Karpas-422 (cell line): Measurements from ENCODE around the gene MALRD1. TPM values are rescaled to one million over a fixed set of nuclear protein-coding genes. Genes with fewer than 3 reads are reported as not detected.

Experiments used
- DNase-seq: peaks from one replicate; pipeline ENCODE4 v3.0.0-alpha.2; 2015
- H2AFZ ChIP-seq: fragments of 200-600 bp; sonication (generic); 2 replicates; pipeline ENCODE4 v1.6.1; 2014; ENCODE audit warnings: antibody characterized with exemption, low read length, mixed read lengths
- H3K27ac ChIP-seq: fragments of 200-600 bp; sonication (generic); 2 replicates; pipeline ENCODE4 v1.5.1; 2014; ENCODE audit warnings: mild to moderate bottlenecking, low read length, moderate library complexity
- H3K27me3 ChIP-seq: fragments of 200-600 bp; sonication (generic); 2 replicates; pipeline ENCODE4 v1.6.1; 2014; ENCODE audit warnings: low read length, mixed read lengths
- H3K36me3 ChIP-seq: fragments of 200-600 bp; sonication (generic); 2 replicates; pipeline ENCODE4 v1.6.1; 2014; ENCODE audit warnings: low read length, mixed read lengths; ENCODE audit not compliant: insufficient read depth
- H3K4me1 ChIP-seq: fragments of 200-600 bp; sonication (generic); 2 replicates; pipeline ENCODE4 v1.6.1; 2014; ENCODE audit warnings: mild to moderate bottlenecking, low read length, mixed read lengths
- H3K4me2 ChIP-seq: fragments of 200-600 bp; sonication (generic); 2 replicates; pipeline ENCODE4 v1.6.1; 2014; ENCODE audit warnings: low read length, low read depth, mild to moderate bottlenecking; ENCODE audit not compliant: poor library complexity, severe bottlenecking
- H3K4me3 ChIP-seq: fragments of 200-600 bp; sonication (generic); 2 replicates; pipeline ENCODE4 v1.5.1; 2014; ENCODE audit warnings: mild to moderate bottlenecking, antibody characterized with exemption, low read length, mixed read lengths
- H3K79me2 ChIP-seq: fragments of 200-600 bp; sonication (generic); 2 replicates; pipeline ENCODE4 v1.6.1; 2014; ENCODE audit warnings: mild to moderate bottlenecking, low read length, mixed read lengths
- H3K9ac ChIP-seq: fragments of 200-600 bp; sonication (generic); 2 replicates; pipeline ENCODE4 v1.6.0; 2014; ENCODE audit warnings: low read length
- H3K9me2 ChIP-seq: fragments of 200-600 bp; sonication (generic), shearing (Covaris generic); replicated peaks from 2 replicates; pipeline ENCODE4 v1.6.0; 2014; ENCODE audit warnings: mild to moderate bottlenecking, low read length, moderate library complexity; ENCODE audit not compliant: insufficient read depth
- H3K9me3 ChIP-seq: fragments of 300-700, 200-600 bp; sonication (generic); 2 replicates; pipeline ENCODE4 v1.6.1; 2014; ENCODE audit warnings: low read length, mixed read lengths
- H4K20me1 ChIP-seq: fragments of 200-600 bp; sonication (generic); 2 replicates; pipeline ENCODE4 v1.6.1; 2014; ENCODE audit warnings: mild to moderate bottlenecking, antibody characterized with exemption, low read length, low read depth; ENCODE audit not compliant: insufficient read depth
- total RNA-seq: library from RNA; depleted of rRNA; stranded (reverse); fragments of >200 nt; shearing (Covaris generic); gene quantifications from 2 replicates; pipeline ENCODE4 v1.2.3, GENCODE V29; 2014; ENCODE audit warnings: low replicate concordance

Gene MALRD1
- total RNA-seq, 1 experiment from 2014 or later: not detected

- DNase-seq: no peak
- Histone ChIP-seq H3K27me3 (no peaks in the 10 kb centered on the region), H3K27ac (no peak overlapping the region), H3K4me1 (no peaks in the 10 kb centered on the region), H2AFZ (no peak overlapping the region), H3K4me3 (no peak overlapping the region), H3K9me2 (no peaks in the 10 kb centered on the region), H3K4me2 (no peak overlapping the region), H3K79me2 (no peaks in the 10 kb centered on the region), H3K36me3 (no peaks in the 10 kb centered on the region), H4K20me1 (no peaks in the 10 kb centered on the region), H3K9ac (no peak overlapping the region), H3K9me3 (peaks cover 23% of the 10 kb centered on the region)
Observed at GRCh38 chr10:19328582-19328981, 280.0 kb downstream of the MALRD1 start.

- Histone ChIP-seq H3K27ac (no peak overlapping the region), H4K20me1 (no peaks in the 10 kb centered on the region), H3K4me1 (no peaks in the 10 kb centered on the region), H3K4me3 (no peak overlapping the region), H3K27me3 (no peaks in the 10 kb centered on the region), H3K9me2 (no peaks in the 10 kb centered on the region), H3K4me2 (no peak overlapping the region), H3K36me3 (no peaks in the 10 kb centered on the region), H3K9me3 (peaks cover 26% of the 10 kb centered on the region), H3K79me2 (no peaks in the 10 kb centered on the region), H2AFZ (no peak overlapping the region), H3K9ac (no peak overlapping the region)
- no peak for DNase-seq
Observed at GRCh38 chr10:19329475-19329874, 280.9 kb downstream of the MALRD1 start.

GRCh38 chr10:19332304-19332703 is 283.7 kb downstream of the MALRD1 start:
- no peak for DNase-seq
- H3K27me3 ChIP-seq: no peaks in the 10 kb centered on the region
- no peaks in the 10 kb centered on the region for H3K79me2 ChIP-seq
- no peak overlapping the region for H3K27ac ChIP-seq
- H3K9me3 ChIP-seq: peaks cover 19% of the 10 kb centered on the region; the same call in 1 of the 2 replicates
- H3K4me2 ChIP-seq: no peak overlapping the region
- H3K36me3 ChIP-seq: no peaks in the 10 kb centered on the region
- H3K4me1 ChIP-seq: no peaks in the 10 kb centered on the region
- H4K20me1 ChIP-seq: no peaks in the 10 kb centered on the region
- H3K9ac ChIP-seq: no peak overlapping the region
- H3K9me2 ChIP-seq: no peaks in the 10 kb centered on the region
- no peak overlapping the region for H2AFZ ChIP-seq
- H3K4me3 ChIP-seq: no peak overlapping the region

- DNase-seq: no peak
- no peaks in the 10 kb centered on the region for H3K36me3 ChIP-seq
- H3K27ac ChIP-seq: no peak overlapping the region
- H4K20me1 ChIP-seq: no peaks in the 10 kb centered on the region
- H3K27me3 ChIP-seq: no peaks in the 10 kb centered on the region
- peaks cover 23% of the 10 kb centered on the region for H3K9me3 ChIP-seq
- H3K4me2 ChIP-seq: no peak overlapping the region
- H2AFZ ChIP-seq: no peak overlapping the region
- no peak overlapping the region for H3K9ac ChIP-seq
- H3K4me1 ChIP-seq: no peaks in the 10 kb centered on the region
- H3K9me2 ChIP-seq: no peaks in the 10 kb centered on the region
- no peaks in the 10 kb centered on the region for H3K79me2 ChIP-seq
- no peak overlapping the region for H3K4me3 ChIP-seq
Observed at GRCh38 chr10:19333631-19334030, 285.0 kb downstream of the MALRD1 start.

- Histone ChIP-seq H3K9me3 (peaks cover 21% of the 10 kb centered on the region), H3K79me2 (no peaks in the 10 kb centered on the region), H3K9me2 (no peaks in the 10 kb centered on the region), H3K36me3 (no peaks in the 10 kb centered on the region), H3K4me2 (no peak overlapping the region), H3K4me1 (no peaks in the 10 kb centered on the region), H3K27ac (no peak overlapping the region), H3K27me3 (no peaks in the 10 kb centered on the region), H4K20me1 (no peaks in the 10 kb centered on the region), H3K4me3 (no peak overlapping the region), H2AFZ (no peak overlapping the region), H3K9ac (no peak overlapping the region)
- no peak for DNase-seq
Observed at GRCh38 chr10:19347621-19348020, 299.0 kb downstream of the MALRD1 start.

GRCh38 chr10:19367176-19367575 is 318.6 kb downstream of the MALRD1 start:
- no peak overlapping the region for H3K4me2 ChIP-seq
- DNase-seq: no peak
- H3K27me3 ChIP-seq: no peaks in the 10 kb centered on the region

GRCh38 chr10:19373988-19374387 is 325.4 kb downstream of the MALRD1 start:
- peaks cover 17% of the 10 kb centered on the region for H3K9me3 ChIP-seq
- H3K27ac ChIP-seq: no peak overlapping the region

More at GRCh38 chr10:19367176-19367575, 318.6 kb downstream of the MALRD1 start:
- Histone ChIP-seq H2AFZ (no peak overlapping the region), H3K4me3 (no peak overlapping the region), H3K36me3 (no peaks in the 10 kb centered on the region), H3K27ac (no peak overlapping the region), H3K79me2 (no peaks in the 10 kb centered on the region), H4K20me1 (no peaks in the 10 kb centered on the region), H3K9me2 (no peaks in the 10 kb centered on the region), H3K4me1 (no peaks in the 10 kb centered on the region), H3K9ac (no peak overlapping the region), H3K9me3 (peaks cover 11% of the 10 kb centered on the region)

GRCh38 chr10:19385846-19386450 is 337.3 kb downstream of the MALRD1 start:
- H3K36me3 ChIP-seq: no peaks in the 10 kb centered on the region
- no peak for DNase-seq
- no peaks in the 10 kb centered on the region for H3K4me1 ChIP-seq
- H3K9ac ChIP-seq: no peak overlapping the region
- H3K9me3 ChIP-seq: peaks cover 20% of the 10 kb centered on the region
- H2AFZ ChIP-seq: no peak overlapping the region
- H3K79me2 ChIP-seq: no peaks in the 10 kb centered on the region
- no peak overlapping the region for H3K27ac ChIP-seq
- no peaks in the 10 kb centered on the region for H3K9me2 ChIP-seq
- H3K4me2 ChIP-seq: no peak overlapping the region
- no peak overlapping the region for H3K4me3 ChIP-seq
- no peaks in the 10 kb centered on the region for H3K27me3 ChIP-seq
- H4K20me1 ChIP-seq: no peaks in the 10 kb centered on the region

More at GRCh38 chr10:19373988-19374387, 325.4 kb downstream of the MALRD1 start:
- Histone ChIP-seq H3K79me2 (no peaks in the 10 kb centered on the region), H3K4me2 (no peak overlapping the region), H4K20me1 (no peaks in the 10 kb centered on the region), H3K27me3 (no peaks in the 10 kb centered on the region), H3K9me2 (no peaks in the 10 kb centered on the region), H2AFZ (no peak overlapping the region), H3K4me3 (no peak overlapping the region), H3K4me1 (no peaks in the 10 kb centered on the region), H3K36me3 (no peaks in the 10 kb centered on the region), H3K9ac (no peak overlapping the region)
- no peak for DNase-seq
